ENCODE results near the gene CMKLR1.

Gene CMKLR1

GRCh38 chr12:108247130-108247529 lies 92.0 kb downstream of the CMKLR1 start:
- ChIA-PET CTCF (interaction anchor here (0.7 to 1.5 kb wide), 2 partner anchors 10 to 215 kb away, joined by 3 read pairs; no protein-coding TSS in a partner anchor), POLR2A (ENCODE audit: low non-redundant PET) (no interaction called here)
- no peak overlapping the region for H3K27ac ChIP-seq
- no peak for TF ChIP-seq CTCF (conservative IDR thresholded peaks at IDR 0.05; ENCODE audit: low read depth)
- no peak for DNase-seq (ENCODE audit: low spot score)

DNA sequence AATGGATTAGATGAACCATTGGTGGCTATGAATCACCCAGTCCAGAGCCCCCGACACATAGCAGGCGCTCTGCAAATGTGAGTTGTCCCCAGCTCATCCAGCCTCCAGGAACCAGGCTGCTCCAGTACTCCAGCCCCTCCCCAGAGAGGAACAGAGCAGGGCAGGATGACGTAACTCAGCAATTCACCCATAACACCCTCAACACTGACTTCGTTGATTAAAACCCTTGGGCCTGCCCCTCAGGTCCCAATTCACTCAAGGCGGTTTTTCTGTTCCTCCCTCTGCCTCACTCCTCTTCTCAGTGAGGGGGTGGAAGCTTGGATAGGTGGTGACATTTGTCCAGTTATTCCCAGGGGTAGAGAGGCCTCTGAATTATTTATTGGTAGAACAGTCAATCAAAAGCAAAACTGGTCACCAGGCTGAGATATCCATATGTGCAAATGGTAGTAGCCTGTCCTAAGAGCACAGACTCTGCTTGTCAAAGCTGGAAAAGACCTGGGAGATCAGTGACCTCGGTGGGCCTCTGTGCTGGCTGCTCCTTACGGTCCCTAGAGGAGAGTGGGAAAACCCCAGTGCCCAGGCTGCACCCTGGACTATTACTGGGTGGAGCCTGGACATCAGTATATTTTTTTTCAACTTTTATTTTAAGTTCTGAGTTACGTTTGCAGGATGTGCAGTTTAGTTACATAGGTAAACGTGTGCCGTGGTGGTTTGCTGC lies 97.0 kb downstream of the CMKLR1 start:
- no peak for TF ChIP-seq CTCF (conservative IDR thresholded peaks at IDR 0.05; ENCODE audit: low read depth)
- DNase-seq (ENCODE audit: low spot score) = no peak
- H3K27ac ChIP-seq = no peak overlapping the region
- ChIA-PET CTCF (interaction anchor here (1.4 kb wide), 1 partner anchor 48 kb away, joined by 4 read pairs; no protein-coding TSS in a partner anchor), POLR2A (ENCODE audit: low non-redundant PET) (no interaction called here)

- H3K27ac ChIP-seq = no peak overlapping the region
- DNase-seq (ENCODE audit: low spot score) = no peak
- no peak for TF ChIP-seq CTCF (conservative IDR thresholded peaks at IDR 0.05; ENCODE audit: low read depth)
- POLR2A ChIA-PET (ENCODE audit: low non-redundant PET) = no interaction called here
- CTCF ChIA-PET = no interaction called here
Observed at GRCh38 chr12:108240928-108241327, 98.2 kb downstream of the CMKLR1 start.

DNA sequence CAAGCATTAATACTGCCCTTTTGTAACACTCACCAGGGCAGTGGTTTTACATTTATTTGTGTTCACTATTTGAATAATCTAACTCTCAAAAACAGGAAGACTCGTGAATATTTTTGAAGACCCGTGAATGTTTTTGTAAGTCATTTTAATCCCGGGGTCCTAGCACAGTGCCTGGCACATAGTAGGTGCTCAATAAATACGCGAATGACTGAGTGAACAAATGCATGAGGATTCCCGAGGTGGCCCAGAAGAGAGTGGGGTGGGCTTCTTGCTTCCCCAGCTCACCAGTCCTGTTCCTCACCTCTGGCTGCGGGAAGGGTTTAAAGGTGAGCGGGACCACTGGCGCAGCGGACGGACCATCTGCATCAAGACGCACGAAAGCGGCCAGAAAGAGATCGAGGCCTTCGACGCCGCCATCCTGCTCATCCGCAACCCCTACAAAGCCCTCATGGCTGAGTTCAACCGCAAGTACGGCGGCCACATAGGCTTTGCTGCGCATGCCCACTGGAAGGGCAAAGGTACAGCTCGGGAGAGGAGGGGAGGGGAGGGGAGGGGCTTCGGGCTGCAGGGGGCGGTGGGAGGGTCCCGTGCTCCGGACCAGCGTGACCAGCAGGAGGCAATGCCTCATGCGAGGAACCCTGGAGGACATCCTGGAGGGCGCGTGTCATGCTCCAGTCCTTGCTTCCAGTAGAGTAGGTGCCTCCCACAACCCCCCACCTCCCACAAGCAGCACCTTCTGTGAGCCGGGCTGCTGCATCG lies 98.9 kb downstream of the CMKLR1 start:
- H3K27ac ChIP-seq = no peak overlapping the region
- ChIA-PET CTCF (no interaction called here), POLR2A (ENCODE audit: low non-redundant PET) (no interaction called here)
- no peak for TF ChIP-seq CTCF (conservative IDR thresholded peaks at IDR 0.05; ENCODE audit: low read depth)
- no peak for DNase-seq (ENCODE audit: low spot score)

GRCh38 chr12:108239378-108239777 lies 99.7 kb downstream of the CMKLR1 start:
- POLR2A ChIA-PET (ENCODE audit: low non-redundant PET) = no interaction called here
- TF ChIP-seq CTCF (conservative IDR thresholded peaks at IDR 0.05; ENCODE audit: low read depth) = no peak
- CTCF ChIA-PET = interaction anchor here (0.5 to 0.7 kb wide), 2 partner anchors 56 to 1225 kb away, joined by 3 read pairs; no protein-coding TSS in a partner anchor
- DNase-seq (ENCODE audit: low spot score) = no peak
- no peak overlapping the region for H3K27ac ChIP-seq

DNA sequence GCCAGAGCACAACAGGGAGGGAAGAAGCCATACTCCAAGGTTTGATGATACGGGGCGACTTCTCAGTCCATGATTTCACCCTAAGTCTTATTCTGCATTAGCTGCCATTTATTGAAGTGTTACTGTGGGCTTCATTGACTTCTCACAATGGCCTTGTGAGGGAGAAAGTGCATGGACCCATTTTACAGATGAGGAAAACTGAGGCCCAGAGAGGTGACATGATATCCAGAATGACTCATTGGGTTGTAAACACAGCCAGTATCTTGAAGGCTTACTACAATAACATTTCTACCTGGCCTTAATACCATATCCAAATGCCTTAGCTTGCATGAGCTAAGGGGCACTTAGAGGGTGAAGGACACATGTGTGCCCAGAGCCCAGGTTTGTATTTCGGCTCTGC lies 100.6 kb downstream of the CMKLR1 start:
- TF ChIP-seq CTCF (conservative IDR thresholded peaks at IDR 0.05; ENCODE audit: low read depth) = no peak
- ChIA-PET POLR2A (ENCODE audit: low non-redundant PET) (no interaction called here), CTCF (no interaction called here)
- no peak for DNase-seq (ENCODE audit: low spot score)
- H3K27ac ChIP-seq = no peak overlapping the region
